GM13976 (cell line): Measurements from ENCODE around the gene RNF212B.
"Not testable (repeated sequence)": the region's sequence is repeated elsewhere in the genome, so short reads cannot be mapped to it uniquely, and the experiment has no call there.

ENCODE experiments used
- DNase-seq: peaks from one replicate; pipeline ENCODE4 v3.0.0; 2012; ENCODE audit warnings: low spot score
- CTCF ChIP-seq: IDR thresholded peaks from 2 replicates; pipeline ENCODE4 v1.5.1; 2012; ENCODE audit warnings: borderline replicate concordance, mild to moderate bottlenecking; ENCODE audit not compliant: insufficient read depth; ENCODE audit errors: extremely low read depth, missing control alignments, control extremely low read depth
- in situ Hi-C: fragments of 300-500 bp; cut with MboI; formaldehyde crosslinking; loops from one replicate; pipeline ENCODE4 v1.12.0; 2022; ENCODE audit warnings: low sequenced_read_pairs, mixed read lengths, inconsistent platforms; ENCODE audit not compliant: unreplicated experiment

The RNF212B gene

GRCh38 chr14:23237772-23238594 is at the start of gene RNF212B:
Gene RNF212B (plus strand): TSS chr14:23237936. CDS start chr14:23240346, 2,410 bp downstream.
- in situ Hi-C loops: no loop called here
- no peak for TF ChIP-seq CTCF
- peak; percentile 87 for DNase-seq

GRCh38 chr14:23193432-23193831 is 44.3 kb upstream of the RNF212B start:
- DNase-seq: no peak
- in situ Hi-C loops: no loop called here
- no peak for TF ChIP-seq CTCF

- DNase-seq: no peak
- in situ Hi-C loops: no loop called here
- TF ChIP-seq CTCF: no peak
These were observed 42.1 kb upstream of the RNF212B start for GRCh38 chr14:23195552-23196101.

- in situ Hi-C loops, DNase-seq: not testable (repeated sequence)
These were observed 41.2 kb upstream of the RNF212B start for GRCh38 chr14:23196487-23196886.

- DNase-seq, in situ Hi-C loops: not testable (repeated sequence)
These were observed 38.6 kb upstream of the RNF212B start for GRCh38 chr14:23199141-23199540.

- no peak for DNase-seq
- no peak for TF ChIP-seq CTCF
- in situ Hi-C loops: no loop called here
These were observed 35.7 kb upstream of the RNF212B start for GRCh38 chr14:23202001-23202400.

- DNase-seq: no peak
- TF ChIP-seq CTCF: no peak
- in situ Hi-C loops: no loop called here
These were observed 31.2 kb upstream of the RNF212B start for GRCh38 chr14:23206422-23207145.
